WTC11 (cell line): ENCODE data around the gene LCN1.
"Not testable (repeated sequence)": the region's sequence is repeated elsewhere in the genome, so short reads cannot be mapped to it uniquely, and the experiment has no call there.

Source experiments
- CREB1 ChIP-seq: sonication (generic); formaldehyde crosslinking; IDR thresholded peaks from 2 replicates; pipeline ENCODE4 v1.8.0; 2023; ENCODE audit warnings: mild to moderate bottlenecking, missing genetic modification reagents
- IRF2 ChIP-seq: sonication (generic); formaldehyde crosslinking; IDR thresholded peaks from 2 replicates; pipeline ENCODE4 v1.8.0; 2022; ENCODE audit warnings: low read depth, missing genetic modification reagents, borderline replicate concordance
- JUN ChIP-seq: sonication (generic); formaldehyde crosslinking; IDR thresholded peaks from 2 replicates; pipeline ENCODE4 v1.8.0; 2023; ENCODE audit warnings: mild to moderate bottlenecking, missing genetic modification reagents
- NFE2L1 ChIP-seq: sonication (generic); formaldehyde crosslinking; IDR thresholded peaks from 2 replicates; pipeline ENCODE4 v1.8.1; 2023; ENCODE audit warnings: missing genetic modification reagents
- RELA ChIP-seq: sonication (generic); formaldehyde crosslinking; IDR thresholded peaks from 2 replicates; pipeline ENCODE4 v1.8.1; 2022; ENCODE audit warnings: missing genetic modification reagents, mild to moderate bottlenecking, borderline replicate concordance
- TEAD4 ChIP-seq: sonication (generic); formaldehyde crosslinking; IDR thresholded peaks from 2 replicates; pipeline ENCODE4 v1.8.0; 2022; ENCODE audit warnings: mild to moderate bottlenecking, missing genetic modification reagents
- ZNF121 ChIP-seq: sonication (generic); formaldehyde crosslinking; IDR thresholded peaks from 2 replicates; pipeline ENCODE4 v1.8.0; 2023; ENCODE audit warnings: missing genetic modification reagents
- TF ChIP-seq, protein P1 (sequence below): sonication (generic); formaldehyde crosslinking; IDR thresholded peaks from 2 replicates; pipeline ENCODE4 v1.8.1; 2022; ENCODE audit warnings: low read depth, missing genetic modification reagents, borderline replicate concordance
- TF ChIP-seq, protein P2 (sequence below): fragments of 200-600 bp; IDR thresholded peaks from 2 replicates; pipeline ENCODE4 v1.8.0; 2022; ENCODE audit warnings: antibody characterized with exemption
- TF ChIP-seq, protein P3 (sequence below): fragments of 250-450 bp; sonication (Bioruptor Pico); IDR thresholded peaks from 2 replicates; pipeline ENCODE4 v1.9.0; 2021; ENCODE audit warnings: mild to moderate bottlenecking
- TF ChIP-seq, protein P4 (sequence below): sonication (generic); formaldehyde crosslinking; IDR thresholded peaks from 2 replicates; pipeline ENCODE4 v1.8.1; 2022; ENCODE audit warnings: mild to moderate bottlenecking, missing genetic modification reagents, moderate library complexity, borderline replicate concordance

DNA sequence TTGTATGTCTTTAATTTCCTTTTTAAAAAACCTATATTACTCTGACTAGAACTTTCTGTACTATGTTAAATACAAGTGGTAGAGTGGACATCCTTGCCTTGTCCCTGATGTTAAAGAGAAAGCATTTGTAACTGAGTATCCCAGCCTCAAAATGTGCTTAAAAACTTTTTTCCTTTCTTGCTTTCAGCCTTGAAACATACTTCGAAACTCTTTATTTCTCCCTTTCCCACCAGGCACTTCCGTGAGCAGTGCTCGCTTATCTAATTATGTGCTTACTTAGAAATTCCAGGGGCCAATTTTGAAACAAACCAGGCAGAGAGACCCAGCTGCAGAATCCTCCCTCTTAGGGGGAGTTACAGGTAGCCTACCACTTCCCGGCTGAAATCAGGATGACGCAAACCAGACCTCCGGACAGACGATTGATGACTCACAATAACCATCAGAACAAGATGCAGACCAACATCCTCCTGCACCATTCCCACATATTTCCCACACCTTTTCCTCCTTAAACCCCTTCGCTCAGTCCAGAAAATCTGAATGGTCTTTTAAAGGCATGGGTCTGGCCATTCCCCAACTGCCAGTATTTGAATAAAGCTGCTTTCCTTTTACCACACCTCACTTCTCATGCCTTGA is 22.1 kb downstream of the LCN1 start:
- TF ChIP-seq, protein P1, sequence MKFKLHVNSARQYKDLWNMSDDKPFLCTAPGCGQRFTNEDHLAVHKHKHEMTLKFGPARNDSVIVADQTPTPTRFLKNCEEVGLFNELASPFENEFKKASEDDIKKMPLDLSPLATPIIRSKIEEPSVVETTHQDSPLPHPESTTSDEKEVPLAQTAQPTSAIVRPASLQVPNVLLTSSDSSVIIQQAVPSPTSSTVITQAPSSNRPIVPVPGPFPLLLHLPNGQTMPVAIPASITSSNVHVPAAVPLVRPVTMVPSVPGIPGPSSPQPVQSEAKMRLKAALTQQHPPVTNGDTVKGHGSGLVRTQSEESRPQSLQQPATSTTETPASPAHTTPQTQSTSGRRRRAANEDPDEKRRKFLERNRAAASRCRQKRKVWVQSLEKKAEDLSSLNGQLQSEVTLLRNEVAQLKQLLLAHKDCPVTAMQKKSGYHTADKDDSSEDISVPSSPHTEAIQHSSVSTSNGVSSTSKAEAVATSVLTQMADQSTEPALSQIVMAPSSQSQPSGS = not testable (repeated sequence)
- TF ChIP-seq, protein P2, sequence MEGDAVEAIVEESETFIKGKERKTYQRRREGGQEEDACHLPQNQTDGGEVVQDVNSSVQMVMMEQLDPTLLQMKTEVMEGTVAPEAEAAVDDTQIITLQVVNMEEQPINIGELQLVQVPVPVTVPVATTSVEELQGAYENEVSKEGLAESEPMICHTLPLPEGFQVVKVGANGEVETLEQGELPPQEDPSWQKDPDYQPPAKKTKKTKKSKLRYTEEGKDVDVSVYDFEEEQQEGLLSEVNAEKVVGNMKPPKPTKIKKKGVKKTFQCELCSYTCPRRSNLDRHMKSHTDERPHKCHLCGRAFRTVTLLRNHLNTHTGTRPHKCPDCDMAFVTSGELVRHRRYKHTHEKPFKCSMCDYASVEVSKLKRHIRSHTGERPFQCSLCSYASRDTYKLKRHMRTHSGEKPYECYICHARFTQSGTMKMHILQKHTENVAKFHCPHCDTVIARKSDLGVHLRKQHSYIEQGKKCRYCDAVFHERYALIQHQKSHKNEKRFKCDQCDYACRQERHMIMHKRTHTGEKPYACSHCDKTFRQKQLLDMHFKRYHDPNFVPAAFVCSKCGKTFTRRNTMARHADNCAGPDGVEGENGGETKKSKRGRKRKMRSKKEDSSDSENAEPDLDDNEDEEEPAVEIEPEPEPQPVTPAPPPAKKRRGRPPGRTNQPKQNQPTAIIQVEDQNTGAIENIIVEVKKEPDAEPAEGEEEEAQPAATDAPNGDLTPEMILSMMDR = not testable (repeated sequence)
- not testable (repeated sequence) for TF ChIP-seq NFE2L1 (CRISPR knock-in tag); ZNF121 (CRISPR knock-in tag); TEAD4; JUN (CRISPR knock-in tag); CREB1 (CRISPR knock-in tag); IRF2 (CRISPR knock-in tag); RELA (CRISPR knock-in tag)
- TF ChIP-seq, protein P3, sequence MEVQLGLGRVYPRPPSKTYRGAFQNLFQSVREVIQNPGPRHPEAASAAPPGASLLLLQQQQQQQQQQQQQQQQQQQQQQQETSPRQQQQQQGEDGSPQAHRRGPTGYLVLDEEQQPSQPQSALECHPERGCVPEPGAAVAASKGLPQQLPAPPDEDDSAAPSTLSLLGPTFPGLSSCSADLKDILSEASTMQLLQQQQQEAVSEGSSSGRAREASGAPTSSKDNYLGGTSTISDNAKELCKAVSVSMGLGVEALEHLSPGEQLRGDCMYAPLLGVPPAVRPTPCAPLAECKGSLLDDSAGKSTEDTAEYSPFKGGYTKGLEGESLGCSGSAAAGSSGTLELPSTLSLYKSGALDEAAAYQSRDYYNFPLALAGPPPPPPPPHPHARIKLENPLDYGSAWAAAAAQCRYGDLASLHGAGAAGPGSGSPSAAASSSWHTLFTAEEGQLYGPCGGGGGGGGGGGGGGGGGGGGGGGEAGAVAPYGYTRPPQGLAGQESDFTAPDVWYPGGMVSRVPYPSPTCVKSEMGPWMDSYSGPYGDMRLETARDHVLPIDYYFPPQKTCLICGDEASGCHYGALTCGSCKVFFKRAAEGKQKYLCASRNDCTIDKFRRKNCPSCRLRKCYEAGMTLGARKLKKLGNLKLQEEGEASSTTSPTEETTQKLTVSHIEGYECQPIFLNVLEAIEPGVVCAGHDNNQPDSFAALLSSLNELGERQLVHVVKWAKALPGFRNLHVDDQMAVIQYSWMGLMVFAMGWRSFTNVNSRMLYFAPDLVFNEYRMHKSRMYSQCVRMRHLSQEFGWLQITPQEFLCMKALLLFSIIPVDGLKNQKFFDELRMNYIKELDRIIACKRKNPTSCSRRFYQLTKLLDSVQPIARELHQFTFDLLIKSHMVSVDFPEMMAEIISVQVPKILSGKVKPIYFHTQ = not testable (repeated sequence)
- TF ChIP-seq, protein P4, sequence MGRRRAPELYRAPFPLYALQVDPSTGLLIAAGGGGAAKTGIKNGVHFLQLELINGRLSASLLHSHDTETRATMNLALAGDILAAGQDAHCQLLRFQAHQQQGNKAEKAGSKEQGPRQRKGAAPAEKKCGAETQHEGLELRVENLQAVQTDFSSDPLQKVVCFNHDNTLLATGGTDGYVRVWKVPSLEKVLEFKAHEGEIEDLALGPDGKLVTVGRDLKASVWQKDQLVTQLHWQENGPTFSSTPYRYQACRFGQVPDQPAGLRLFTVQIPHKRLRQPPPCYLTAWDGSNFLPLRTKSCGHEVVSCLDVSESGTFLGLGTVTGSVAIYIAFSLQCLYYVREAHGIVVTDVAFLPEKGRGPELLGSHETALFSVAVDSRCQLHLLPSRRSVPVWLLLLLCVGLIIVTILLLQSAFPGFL (CRISPR knock-in tag) = not testable (repeated sequence)
